22Rv1 (cell line): ENCODE data around the gene PPP1R9B.

Experiments used
- ZFX ChIP-seq: fragments of 450-650 bp; IDR thresholded peaks from 2 replicates; pipeline ENCODE4 v1.6.1; 2017; ENCODE audit warnings: antibody characterized with exemption, borderline replicate concordance
- TF ChIP-seq, protein P1 (sequence below): fragments of 450-650 bp; IDR thresholded peaks from 2 replicates; pipeline ENCODE4 v1.5.1; 2017; ENCODE audit warnings: mild to moderate bottlenecking

DNA sequence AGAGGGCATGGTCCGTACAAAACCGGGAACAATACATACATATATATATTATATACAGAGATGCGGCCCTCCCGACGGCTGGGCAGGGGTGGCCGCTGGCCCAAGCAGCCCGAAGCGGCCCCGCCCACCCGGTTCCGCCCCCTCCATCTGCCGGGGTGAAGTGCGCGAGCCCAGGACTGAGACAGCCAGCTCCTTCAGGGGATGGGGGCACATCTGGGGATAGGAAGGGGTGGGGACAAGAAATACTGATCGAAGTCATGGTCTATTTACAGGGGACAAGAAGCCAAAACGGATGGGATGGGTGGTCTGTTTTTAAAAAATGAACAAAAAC, 16.7 kb downstream of the PPP1R9B start:
- TF ChIP-seq, protein P1, sequence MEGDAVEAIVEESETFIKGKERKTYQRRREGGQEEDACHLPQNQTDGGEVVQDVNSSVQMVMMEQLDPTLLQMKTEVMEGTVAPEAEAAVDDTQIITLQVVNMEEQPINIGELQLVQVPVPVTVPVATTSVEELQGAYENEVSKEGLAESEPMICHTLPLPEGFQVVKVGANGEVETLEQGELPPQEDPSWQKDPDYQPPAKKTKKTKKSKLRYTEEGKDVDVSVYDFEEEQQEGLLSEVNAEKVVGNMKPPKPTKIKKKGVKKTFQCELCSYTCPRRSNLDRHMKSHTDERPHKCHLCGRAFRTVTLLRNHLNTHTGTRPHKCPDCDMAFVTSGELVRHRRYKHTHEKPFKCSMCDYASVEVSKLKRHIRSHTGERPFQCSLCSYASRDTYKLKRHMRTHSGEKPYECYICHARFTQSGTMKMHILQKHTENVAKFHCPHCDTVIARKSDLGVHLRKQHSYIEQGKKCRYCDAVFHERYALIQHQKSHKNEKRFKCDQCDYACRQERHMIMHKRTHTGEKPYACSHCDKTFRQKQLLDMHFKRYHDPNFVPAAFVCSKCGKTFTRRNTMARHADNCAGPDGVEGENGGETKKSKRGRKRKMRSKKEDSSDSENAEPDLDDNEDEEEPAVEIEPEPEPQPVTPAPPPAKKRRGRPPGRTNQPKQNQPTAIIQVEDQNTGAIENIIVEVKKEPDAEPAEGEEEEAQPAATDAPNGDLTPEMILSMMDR: no peak
- TF ChIP-seq ZFX: no peak
